Stimulated activated CD8-positive, alpha-beta memory T cell treated with anti-CD3 and anti-CD28 coated beads, Interleukin-2, amount 100 ng/mL, for 48 hours (primary cell): ENCODE measurements around the gene BSCL2.
A peak's percentile ranks its signal among the peaks of the same experiment; 100 is the strongest.
"Not testable (repeated sequence)": the region's sequence is repeated elsewhere in the genome, so short reads cannot be mapped to it uniquely, and the experiment has no call there.

ENCODE experiments used
- DNase-seq, 2 donors: peaks; one replicate each; pipeline ENCODE4 v3.0.0-alpha.2; 2020; ENCODE audit warnings: low read depth in 2 of 2

Gene BSCL2

GRCh38 chr11:62656796-62657429 lies 50.3 kb downstream of the BSCL2 start:
- DNase-seq, result no peak

GRCh38 chr11:62654297-62654696 lies 52.9 kb downstream of the BSCL2 start:
- DNase-seq, result no peak

DNA sequence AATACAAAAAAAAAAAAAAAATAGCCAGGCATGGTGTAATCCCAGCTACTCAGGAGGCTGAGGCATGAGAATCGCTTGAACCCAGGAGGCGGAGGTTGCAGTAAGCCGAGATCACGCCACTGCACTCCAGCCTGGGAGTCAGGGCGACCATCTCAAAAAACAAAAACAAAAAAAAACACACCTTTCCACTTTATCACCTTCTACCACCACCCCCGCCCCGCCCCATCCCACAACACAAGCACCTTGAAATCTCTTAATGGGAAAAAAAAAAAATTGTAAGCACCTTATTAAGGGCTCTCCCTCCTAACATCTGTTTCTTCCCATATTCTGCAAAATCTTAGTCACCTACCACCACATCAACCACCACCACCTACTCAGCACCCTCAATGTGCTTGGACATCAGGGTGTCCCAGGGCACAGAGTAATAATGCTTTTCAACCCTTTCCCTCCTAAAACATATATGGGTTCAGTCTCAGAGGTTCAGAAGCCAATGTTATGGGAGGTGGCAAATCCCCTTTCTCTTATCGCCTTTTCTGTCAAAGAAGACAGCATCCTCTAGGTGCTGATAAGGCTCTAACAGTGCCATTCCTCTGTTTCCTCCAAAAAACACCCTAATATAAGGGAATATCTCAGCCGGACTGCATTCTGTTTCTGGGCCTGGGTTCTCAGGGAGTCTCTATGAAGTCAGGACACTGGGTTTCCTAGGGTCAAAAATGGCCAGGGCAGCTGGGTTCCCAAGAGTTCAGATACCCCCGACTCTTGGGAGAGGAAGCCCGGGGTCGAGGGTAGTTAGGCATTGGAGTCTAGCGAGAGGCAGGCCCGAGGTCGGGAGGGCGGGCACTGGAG lies 54.8 kb downstream of the BSCL2 start:
- no peak for DNase-seq

- DNase-seq, result not testable (repeated sequence)
Measured at GRCh38 chr11:62650283-62650682, 56.9 kb downstream of the BSCL2 start.

GRCh38 chr11:62649486-62649885 lies 57.7 kb downstream of the BSCL2 start:
- no peak for DNase-seq

DNA sequence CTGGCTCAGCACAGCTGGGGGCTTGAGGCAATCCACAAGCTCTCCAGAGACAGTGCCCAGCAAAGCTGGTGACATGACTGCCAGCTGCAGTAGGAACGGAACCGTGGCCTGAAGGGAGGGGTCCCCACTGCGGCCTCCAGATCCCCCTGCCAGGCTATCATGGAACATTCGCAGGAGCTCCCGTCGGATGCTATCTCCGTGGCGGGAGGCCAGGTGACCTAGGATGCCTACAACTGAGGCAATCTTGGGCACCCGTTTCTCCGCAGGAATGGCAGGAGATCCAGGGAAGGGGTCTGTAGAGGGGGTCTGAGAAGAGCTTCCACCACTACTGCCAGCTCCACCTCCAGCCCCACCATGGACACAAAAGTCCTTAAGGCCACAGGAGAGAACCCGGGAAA lies 58.3 kb downstream of the BSCL2 start:
- no peak for DNase-seq

- DNase-seq, result no peak
Measured at GRCh38 chr11:62648185-62648966, 58.8 kb downstream of the BSCL2 start.

DNA sequence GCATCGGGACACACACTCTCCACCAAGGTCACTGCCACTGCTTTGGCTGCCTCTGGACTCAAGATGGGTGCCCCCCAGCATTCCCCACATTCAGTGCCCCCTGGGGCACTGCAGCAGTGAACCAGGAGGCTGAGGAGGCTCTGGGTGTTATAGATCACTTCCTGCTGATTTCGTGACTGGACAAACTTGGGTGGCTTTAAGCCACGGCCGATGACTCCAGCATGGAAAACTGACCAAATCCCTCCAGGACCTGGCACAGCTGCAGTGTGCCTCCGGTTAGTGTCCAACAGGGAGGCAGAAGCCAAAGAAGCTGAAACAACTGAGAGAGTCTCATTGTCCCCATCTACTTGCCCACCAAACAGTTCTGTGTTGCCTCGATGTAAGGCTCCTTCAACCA lies 59.6 kb downstream of the BSCL2 start:
- no peak for DNase-seq

GRCh38 chr11:62646825-62647608 lies 60.2 kb downstream of the BSCL2 start:
- DNase-seq, result no peak

GRCh38 chr11:62645946-62646824 lies 61.0 kb downstream of the BSCL2 start, which contains the start of gene GANAB:
Gene GANAB, minus strand, starts transcription at chr11:62646613. Its CDS starts 14 bp downstream, at chr11:62646599.
- peak; percentile 99 to 100 for DNase-seq

DNA sequence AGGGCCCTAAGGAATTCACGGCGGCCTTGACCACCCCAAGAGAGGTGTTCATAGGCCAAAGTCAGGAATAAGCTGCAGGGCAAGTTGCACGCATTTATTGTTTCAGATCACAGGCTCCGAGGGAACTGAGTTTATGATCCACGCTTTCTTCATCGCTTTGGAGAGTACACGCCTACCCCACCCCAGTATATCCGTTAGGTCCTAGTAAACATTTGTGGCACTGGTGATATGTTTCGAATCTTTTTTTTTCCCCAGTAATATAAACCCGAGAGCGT lies 61.6 kb downstream of the BSCL2 start:
- no peak for DNase-seq

GRCh38 chr11:62644220-62644619 lies 63.0 kb downstream of the BSCL2 start:
- DNase-seq, result no peak
